OCI-LY1 (cell line): ENCODE results near the gene LTA.

Experiments
- CTCF ChIP-seq: fragments of 200-600 bp; sonication (generic), shearing (Covaris generic); IDR thresholded peaks from 2 replicates; pipeline ENCODE4 v1.5.1; 2017; ENCODE audit warnings: mild to moderate bottlenecking, antibody characterized with exemption, low read length, moderate library complexity, mixed read lengths
- EZH2 ChIP-seq: fragments of 200-600 bp; sonication (generic), shearing (Covaris generic); IDR thresholded peaks from 2 replicates; pipeline ENCODE4 v1.8.0; 2017; ENCODE audit warnings: borderline replicate concordance, mixed run types, mild to moderate bottlenecking, antibody characterized with exemption, low read length, moderate library complexity, mixed read lengths

DNA sequence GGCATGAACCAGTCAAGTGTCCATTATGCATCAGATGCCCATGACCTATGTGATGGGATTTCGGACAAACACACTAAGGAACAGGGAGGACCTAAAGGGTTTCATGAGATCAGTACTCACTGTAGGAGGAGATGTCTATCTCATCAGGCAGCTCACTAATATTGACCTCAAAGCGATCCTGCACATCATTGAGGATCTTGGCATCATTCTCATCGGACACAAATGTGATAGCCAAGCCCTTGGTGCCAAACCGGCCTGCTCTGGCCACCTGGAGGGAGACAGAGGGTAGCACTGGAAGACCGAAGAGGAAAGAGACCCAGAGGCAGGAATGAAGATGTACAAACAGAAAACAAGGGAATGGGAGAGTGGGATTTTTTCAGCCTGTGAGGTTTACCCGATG is 41.4 kb upstream of the LTA start:
- TF ChIP-seq CTCF: no peak
- no peak for TF ChIP-seq EZH2
